ENCODE measurements around the gene URB1.

The URB1 gene

GRCh38 chr21:32410916-32411315 lies 18.1 kb upstream of the URB1 start:
- Histone ChIP-seq H3K4me3 (ENCODE audit: low read length, poor library complexity, severe bottlenecking) (no peak overlapping the region), H3K27me3 (ENCODE audit: insufficient read depth, low read length, poor library complexity, severe bottlenecking) (no peaks in the 10 kb centered on the region), H3K9ac (ENCODE audit: low read depth, low read length, poor library complexity, severe bottlenecking) (no peak overlapping the region), H3K36me3 (ENCODE audit: insufficient read depth, low read length) (no peaks in the 10 kb centered on the region), H3K9me2 (replicated peaks; ENCODE audit: low read depth, low read length) (no peaks in the 10 kb centered on the region), H2AFZ (ENCODE audit: low read length) (no peak overlapping the region; the same call in 1 of the 2 replicates), H3K9me3 (ENCODE audit: insufficient read depth, low read depth, low read length) (no peaks in the 10 kb centered on the region), H3K4me2 (ENCODE audit: low read depth, low read length, poor library complexity, severe bottlenecking) (no peak overlapping the region), H3K79me2 (ENCODE audit: insufficient read depth, low read length) (no peaks in the 10 kb centered on the region), H3F3A (ENCODE audit: low read depth) (no peaks in the 10 kb centered on the region), H4K20me1 (ENCODE audit: insufficient read depth, low read length, poor library complexity, severe bottlenecking) (no peaks in the 10 kb centered on the region), H3K4me1 (ENCODE audit: insufficient read depth, low read length, poor library complexity, severe bottlenecking) (no peaks in the 10 kb centered on the region)
- TF ChIP-seq, protein P1, sequence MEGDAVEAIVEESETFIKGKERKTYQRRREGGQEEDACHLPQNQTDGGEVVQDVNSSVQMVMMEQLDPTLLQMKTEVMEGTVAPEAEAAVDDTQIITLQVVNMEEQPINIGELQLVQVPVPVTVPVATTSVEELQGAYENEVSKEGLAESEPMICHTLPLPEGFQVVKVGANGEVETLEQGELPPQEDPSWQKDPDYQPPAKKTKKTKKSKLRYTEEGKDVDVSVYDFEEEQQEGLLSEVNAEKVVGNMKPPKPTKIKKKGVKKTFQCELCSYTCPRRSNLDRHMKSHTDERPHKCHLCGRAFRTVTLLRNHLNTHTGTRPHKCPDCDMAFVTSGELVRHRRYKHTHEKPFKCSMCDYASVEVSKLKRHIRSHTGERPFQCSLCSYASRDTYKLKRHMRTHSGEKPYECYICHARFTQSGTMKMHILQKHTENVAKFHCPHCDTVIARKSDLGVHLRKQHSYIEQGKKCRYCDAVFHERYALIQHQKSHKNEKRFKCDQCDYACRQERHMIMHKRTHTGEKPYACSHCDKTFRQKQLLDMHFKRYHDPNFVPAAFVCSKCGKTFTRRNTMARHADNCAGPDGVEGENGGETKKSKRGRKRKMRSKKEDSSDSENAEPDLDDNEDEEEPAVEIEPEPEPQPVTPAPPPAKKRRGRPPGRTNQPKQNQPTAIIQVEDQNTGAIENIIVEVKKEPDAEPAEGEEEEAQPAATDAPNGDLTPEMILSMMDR (conservative IDR thresholded peaks at IDR 0.05; ENCODE audit: low read length), result no peak
- TF ChIP-seq EZH2phosphoT487 (IDR thresholded peaks at IDR 0.05; ENCODE audit: borderline replicate concordance), result no peak

DNA sequence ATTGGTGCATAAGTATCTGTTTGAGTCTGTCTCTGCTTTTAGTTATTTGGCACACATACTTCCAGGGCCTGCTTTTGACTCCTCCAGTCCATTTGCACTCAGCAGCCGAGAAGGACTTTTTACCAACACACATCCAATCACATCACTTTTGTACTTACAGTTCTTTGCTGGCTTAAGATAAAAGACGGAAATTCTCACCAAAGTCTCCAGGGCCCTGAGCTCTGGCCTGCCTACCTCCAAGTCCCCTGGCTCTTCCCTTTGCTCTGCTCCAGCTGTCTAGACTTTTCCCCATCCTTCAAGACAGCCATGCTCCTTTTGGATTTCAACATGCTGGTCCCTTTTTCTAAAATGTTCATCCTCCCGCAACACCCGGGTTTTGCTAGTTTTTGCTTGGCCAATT lies 17.5 kb upstream of the URB1 start:
- Histone ChIP-seq H3K9me2 (replicated peaks; ENCODE audit: low read depth, low read length) (no peaks in the 10 kb centered on the region), H3K79me2 (ENCODE audit: insufficient read depth, low read length) (no peaks in the 10 kb centered on the region)

GRCh38 chr21:32406405-32406804 lies 13.6 kb upstream of the URB1 start:
- no peak overlapping the region for H2AFZ ChIP-seq (ENCODE audit: low read length)
- no peaks in the 10 kb centered on the region for H3K9me3 ChIP-seq (ENCODE audit: insufficient read depth, low read depth, low read length)
- H4K20me1 ChIP-seq (ENCODE audit: insufficient read depth, low read length, poor library complexity, severe bottlenecking), result no peaks in the 10 kb centered on the region
- H3K27me3 ChIP-seq (ENCODE audit: insufficient read depth, low read length, poor library complexity, severe bottlenecking), result no peaks in the 10 kb centered on the region
- H3K36me3 ChIP-seq (ENCODE audit: insufficient read depth, low read length), result no peaks in the 10 kb centered on the region
- no peak overlapping the region for H3K9ac ChIP-seq (ENCODE audit: low read depth, low read length, poor library complexity, severe bottlenecking)
- H3F3A ChIP-seq (ENCODE audit: low read depth), result no peaks in the 10 kb centered on the region
- H3K4me2 ChIP-seq (ENCODE audit: low read depth, low read length, poor library complexity, severe bottlenecking), result no peak overlapping the region
- H3K4me3 ChIP-seq (ENCODE audit: low read length, poor library complexity, severe bottlenecking), result no peak overlapping the region
- H3K4me1 ChIP-seq (ENCODE audit: insufficient read depth, low read length, poor library complexity, severe bottlenecking), result no peaks in the 10 kb centered on the region
- TF ChIP-seq EZH2phosphoT487 (IDR thresholded peaks at IDR 0.05; ENCODE audit: borderline replicate concordance), result no peak
- TF ChIP-seq, protein P1 (conservative IDR thresholded peaks at IDR 0.05; ENCODE audit: low read length), result no peak
- H3K79me2 ChIP-seq (ENCODE audit: insufficient read depth, low read length), result no peaks in the 10 kb centered on the region
- H3K9me2 ChIP-seq (replicated peaks; ENCODE audit: low read depth, low read length), result no peaks in the 10 kb centered on the region

More for the DNA sequence above, 17.5 kb upstream of the URB1 start:
- no peaks in the 10 kb centered on the region for H3K36me3 ChIP-seq (ENCODE audit: insufficient read depth, low read length)
- H4K20me1 ChIP-seq (ENCODE audit: insufficient read depth, low read length, poor library complexity, severe bottlenecking), result no peaks in the 10 kb centered on the region
- no peak overlapping the region for H3K4me3 ChIP-seq (ENCODE audit: low read length, poor library complexity, severe bottlenecking)
- no peak for TF ChIP-seq EZH2phosphoT487 (IDR thresholded peaks at IDR 0.05; ENCODE audit: borderline replicate concordance)
- TF ChIP-seq, protein P1 (conservative IDR thresholded peaks at IDR 0.05; ENCODE audit: low read length), result no peak
- H3K27me3 ChIP-seq (ENCODE audit: insufficient read depth, low read length, poor library complexity, severe bottlenecking), result no peaks in the 10 kb centered on the region
- H3K4me2 ChIP-seq (ENCODE audit: low read depth, low read length, poor library complexity, severe bottlenecking), result no peak overlapping the region
- no peaks in the 10 kb centered on the region for H3K4me1 ChIP-seq (ENCODE audit: insufficient read depth, low read length, poor library complexity, severe bottlenecking)
- H2AFZ ChIP-seq (ENCODE audit: low read length), result no peak overlapping the region
- H3F3A ChIP-seq (ENCODE audit: low read depth), result no peaks in the 10 kb centered on the region
- no peak overlapping the region for H3K9ac ChIP-seq (ENCODE audit: low read depth, low read length, poor library complexity, severe bottlenecking)
- no peaks in the 10 kb centered on the region for H3K9me3 ChIP-seq (ENCODE audit: insufficient read depth, low read depth, low read length)

All from Loucy (cell line).